GM21360 (cell line): ENCODE results near the gene SIPA1L2.

Experiments
- ATAC-seq: cut with Tn5 transposase; IDR thresholded peaks from one replicate; pipeline ENCODE4 v1.9.1; 2021; ENCODE audit warnings: mild to moderate bottlenecking, moderate library complexity; ENCODE audit not compliant: unreplicated experiment

SIPA1L2 gene

DNA sequence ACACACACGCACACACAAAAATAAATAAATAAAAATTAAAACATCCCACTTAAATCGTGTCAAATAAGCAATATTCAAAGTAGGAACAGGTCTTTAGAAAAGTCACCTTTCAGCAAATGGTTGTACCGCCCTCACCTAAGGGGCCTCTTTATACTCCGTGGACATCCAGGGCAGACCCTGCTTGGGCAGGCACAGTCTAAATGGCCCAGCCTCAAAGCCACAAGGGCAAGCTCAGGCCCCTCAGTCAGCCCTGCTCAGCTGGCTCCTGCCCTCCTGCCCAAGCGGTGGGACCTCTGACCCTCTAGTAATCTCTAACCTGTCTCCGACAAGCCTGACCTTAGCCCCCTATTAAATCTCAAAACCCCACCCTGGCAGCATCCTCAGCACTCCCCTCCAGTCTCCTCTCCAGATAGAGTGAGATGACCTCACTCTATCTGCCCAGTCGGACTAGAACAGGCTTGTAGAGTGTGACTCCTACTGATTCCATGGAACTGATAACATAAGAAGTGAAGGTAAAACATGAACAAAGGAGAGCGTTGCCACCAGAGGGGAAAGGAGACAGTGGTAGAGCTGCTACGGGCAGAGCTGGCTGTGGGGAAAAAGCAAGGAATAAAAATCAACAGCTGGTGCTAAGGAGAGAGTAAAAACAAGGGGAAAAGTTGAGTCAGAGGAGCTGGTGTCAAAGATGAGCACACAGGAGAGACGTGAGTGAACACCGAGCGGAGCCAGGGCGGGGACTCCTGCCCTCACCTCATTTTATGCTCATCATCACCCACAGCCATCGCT is 36.0 kb downstream of the SIPA1L2 start:
- ATAC-seq, result no peak

DNA sequence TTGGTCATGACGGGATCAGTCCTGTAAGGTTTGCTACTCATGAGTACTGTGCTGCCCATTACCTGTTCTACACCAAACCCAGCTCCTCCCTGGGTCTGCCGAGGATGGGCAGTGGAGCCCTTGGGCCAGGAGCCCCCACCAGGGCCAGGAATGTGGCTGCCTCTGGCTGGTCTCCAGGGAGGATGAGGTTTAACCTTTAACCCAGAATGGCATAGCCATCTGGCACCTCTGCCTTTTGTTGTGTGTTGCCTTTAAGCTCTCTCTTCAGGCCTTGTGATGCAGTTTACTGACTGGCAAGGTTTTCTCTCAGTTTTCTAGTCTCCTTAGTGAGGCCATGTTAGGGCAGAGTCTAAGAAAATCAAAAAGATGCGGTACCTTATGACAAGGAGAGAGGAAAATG is 38.6 kb downstream of the SIPA1L2 start:
- no peak for ATAC-seq

DNA sequence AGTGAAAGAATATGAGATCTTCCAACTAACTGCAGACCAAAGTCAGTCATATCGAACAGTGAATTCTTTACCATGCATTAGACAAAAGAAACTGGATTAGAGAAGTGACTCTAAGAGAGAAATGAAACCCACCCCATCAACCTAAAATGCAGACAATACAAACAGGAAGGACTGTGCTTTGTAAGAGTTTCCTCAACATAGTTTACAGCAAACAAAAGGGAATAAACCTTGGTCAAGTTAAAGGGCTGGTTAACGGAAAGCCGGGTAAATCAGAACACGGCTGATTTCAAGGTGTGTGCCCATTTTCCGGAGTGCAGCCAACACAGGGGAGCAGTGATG is 39.2 kb downstream of the SIPA1L2 start:
- ATAC-seq, result peak; percentile 74

- ATAC-seq, result peak; percentile 16
These were observed 39.9 kb downstream of the SIPA1L2 start for GRCh38 chr1:232589812-232590743.

DNA sequence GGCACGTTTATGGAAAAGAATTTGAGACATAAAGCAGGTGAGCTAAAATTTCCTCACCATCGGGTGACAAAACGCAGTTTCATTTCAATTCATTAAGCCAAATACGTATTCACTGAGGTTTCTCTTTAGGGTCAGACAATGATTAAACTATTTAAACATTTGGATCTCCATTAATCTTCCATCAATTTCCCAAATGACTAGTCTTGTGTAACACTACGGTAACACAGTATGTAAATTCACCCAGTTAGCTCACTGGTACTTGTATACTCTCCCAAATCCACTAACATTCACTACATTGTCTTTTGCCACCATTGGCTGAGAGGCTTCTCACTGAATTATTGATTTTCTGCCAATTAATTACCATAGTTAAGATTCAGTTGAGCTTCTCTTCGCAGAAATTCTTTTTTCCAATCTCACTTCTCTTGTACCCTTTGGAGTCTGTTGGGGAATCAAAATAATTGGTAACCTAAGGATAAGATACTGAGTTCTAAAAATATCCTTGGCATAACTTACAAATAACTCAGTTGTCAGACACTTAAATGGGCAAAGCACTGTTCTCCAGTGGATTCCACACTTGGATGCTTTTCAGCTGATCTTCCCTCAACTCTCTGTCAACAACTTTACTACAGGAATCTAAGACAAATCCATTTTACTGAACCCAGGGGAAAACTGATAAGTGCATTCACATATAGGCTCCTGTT is 40.7 kb downstream of the SIPA1L2 start:
- no peak for ATAC-seq

DNA sequence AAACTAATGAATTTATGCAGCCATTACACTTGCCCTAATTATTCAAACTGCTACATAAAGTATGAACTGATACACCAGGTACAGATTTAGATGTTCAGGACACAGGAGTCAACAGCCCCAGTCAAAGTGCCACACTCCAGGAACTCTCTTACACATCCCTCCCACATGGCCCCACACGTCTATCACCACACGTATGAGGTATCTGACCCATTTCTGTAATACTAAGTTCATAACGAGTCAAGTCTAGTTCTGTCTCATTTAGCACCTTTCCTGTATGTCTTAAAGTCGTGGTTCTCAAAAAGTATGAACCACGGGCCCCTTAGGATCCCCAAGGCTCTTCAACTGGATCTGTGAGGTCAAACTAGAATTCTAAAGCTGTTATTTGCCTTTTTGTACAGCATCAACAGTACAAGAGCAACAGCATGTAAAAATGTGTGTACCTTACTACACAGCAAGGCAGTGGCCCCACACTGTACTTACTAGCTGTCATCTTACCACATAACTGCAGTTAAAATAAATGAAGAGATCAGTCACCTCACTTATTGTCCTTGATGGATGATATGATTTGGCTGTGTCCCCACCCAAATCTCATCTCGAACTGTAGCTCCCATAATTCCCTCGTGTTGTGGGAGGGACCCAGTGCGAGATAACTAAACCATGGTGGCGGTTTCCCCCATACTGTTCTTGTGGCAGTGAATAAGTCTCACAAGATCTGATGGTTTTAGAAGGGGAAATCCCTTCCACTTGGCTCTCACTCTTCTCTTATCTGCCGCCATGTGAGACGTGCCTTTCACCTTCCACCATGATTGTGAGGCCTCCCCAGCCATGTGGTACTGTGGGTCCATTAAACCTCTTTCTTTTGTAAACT is 42.6 kb downstream of the SIPA1L2 start:
- no peak for ATAC-seq

- ATAC-seq, result no peak
These were observed 43.3 kb downstream of the SIPA1L2 start for GRCh38 chr1:232586679-232587078.

DNA sequence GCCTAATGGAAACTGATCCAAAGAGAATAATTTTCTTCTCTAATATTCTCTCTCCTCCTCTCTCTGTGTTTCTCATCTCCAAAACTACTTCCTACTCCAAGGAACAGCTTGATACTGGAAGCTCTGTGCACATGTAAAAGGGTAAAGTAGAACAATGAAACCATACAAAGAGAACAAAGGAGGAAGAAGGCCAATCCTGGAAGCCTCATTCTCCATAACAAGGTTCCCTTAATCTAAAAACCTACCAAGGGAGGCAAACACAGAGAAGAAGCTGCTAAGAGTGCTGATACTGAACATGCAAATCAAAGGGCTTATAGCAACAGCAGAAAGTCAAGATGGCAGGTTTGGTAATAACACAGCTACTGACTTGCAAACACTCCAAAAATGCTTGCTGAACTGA is 44.4 kb downstream of the SIPA1L2 start:
- no peak for ATAC-seq

- no peak for ATAC-seq
These were observed 48.0 kb downstream of the SIPA1L2 start for GRCh38 chr1:232581932-232582331.
